ENCODE data around the gene HOXA5.

The HOXA5 gene

GRCh38 chr7:27091941-27092818, 51.3 kb downstream of the HOXA5 start:
- no peak for DNase-seq

DNA sequence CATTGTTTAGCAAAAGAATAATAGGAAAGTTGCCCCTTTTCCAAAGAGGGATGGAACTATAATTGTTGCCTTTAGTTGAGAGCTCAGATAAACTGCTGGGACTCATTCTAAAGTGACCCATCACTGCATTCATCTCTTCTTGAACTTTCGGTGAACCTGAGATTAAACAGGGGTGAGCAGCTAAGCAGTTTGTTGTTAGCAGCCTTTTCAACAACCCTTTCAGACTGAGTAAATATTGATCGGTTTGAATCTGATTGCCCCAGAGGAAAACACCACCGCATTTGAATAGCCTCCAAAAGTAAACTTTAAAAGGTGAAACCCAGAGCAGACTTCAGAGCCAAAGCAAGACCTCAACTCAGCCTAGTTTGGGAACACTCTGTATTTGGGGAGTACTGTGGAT, 52.4 kb downstream of the HOXA5 start:
- no peak for DNase-seq
